ENCODE measurements around the gene MTUS2. TPM values are rescaled to one million over a fixed set of nuclear protein-coding genes. Genes with fewer than 3 reads are reported as not detected.

Gene MTUS2
- total RNA-seq, 1 donor = 0.36 TPM

GRCh38 chr13:29438769-29439168, 618.6 kb downstream of the MTUS2 start:
- Histone ChIP-seq H3K27me3 (ENCODE audit: insufficient read depth, low read length) (peaks cover 2% of the 10 kb centered on the region), H3K4me2 (ENCODE audit: insufficient read depth, low read length) (no peak overlapping the region), H3K4me3 (ENCODE audit: insufficient read depth, low read length) (no peak overlapping the region), H2AFZ (ENCODE audit: low read length) (no peak overlapping the region), H3K27ac (ENCODE audit: low read depth, low read length) (no peak overlapping the region), H3K4me1 (ENCODE audit: insufficient read depth, low read length) (peaks cover 33% of the 10 kb centered on the region), H3K79me2 (ENCODE audit: insufficient read depth, low read length) (no peaks in the 10 kb centered on the region), H3K36me3 (ENCODE audit: insufficient read depth, low read length) (no peaks in the 10 kb centered on the region), H3K9me3 (ENCODE audit: low read depth, low read length) (no peaks in the 10 kb centered on the region), H4K20me1 (ENCODE audit: insufficient read depth, low read length) (peaks cover 6% of the 10 kb centered on the region)
- no peak for TF ChIP-seq CTCF (IDR thresholded peaks at IDR 0.05; ENCODE audit: extremely low read depth, low read depth, low read length)
- no peak for DNase-seq (ENCODE audit: insufficient read length, low spot score, missing footprints)

- Histone ChIP-seq H4K20me1 (ENCODE audit: insufficient read depth, low read length) (peaks cover 6% of the 10 kb centered on the region), H3K9me3 (ENCODE audit: low read depth, low read length) (no peaks in the 10 kb centered on the region), H3K79me2 (ENCODE audit: insufficient read depth, low read length) (no peaks in the 10 kb centered on the region), H2AFZ (ENCODE audit: low read length) (no peak overlapping the region), H3K27me3 (ENCODE audit: insufficient read depth, low read length) (peaks cover 5% of the 10 kb centered on the region), H3K36me3 (ENCODE audit: insufficient read depth, low read length) (no peaks in the 10 kb centered on the region), H3K4me1 (ENCODE audit: insufficient read depth, low read length) (peaks cover 25% of the 10 kb centered on the region), H3K4me2 (ENCODE audit: insufficient read depth, low read length) (no peak overlapping the region), H3K4me3 (ENCODE audit: insufficient read depth, low read length) (no peak overlapping the region), H3K27ac (ENCODE audit: low read depth, low read length) (no peak overlapping the region)
- DNase-seq (ENCODE audit: insufficient read length, low spot score, missing footprints) = no peak
- no peak for TF ChIP-seq CTCF (IDR thresholded peaks at IDR 0.05; ENCODE audit: extremely low read depth, low read depth, low read length)
Observed at GRCh38 chr13:29439601-29440388, 619.7 kb downstream of the MTUS2 start.

- no peaks in the 10 kb centered on the region for H3K36me3 ChIP-seq (ENCODE audit: insufficient read depth, low read length)
- H3K27ac ChIP-seq (ENCODE audit: low read depth, low read length) = no peak overlapping the region
- peaks cover 15% of the 10 kb centered on the region for H3K27me3 ChIP-seq (ENCODE audit: insufficient read depth, low read length)
- DNase-seq (ENCODE audit: insufficient read length, low spot score, missing footprints) = no peak
- TF ChIP-seq CTCF (IDR thresholded peaks at IDR 0.05; ENCODE audit: extremely low read depth, low read depth, low read length) = no peak
- H3K4me3 ChIP-seq (ENCODE audit: insufficient read depth, low read length) = no peak overlapping the region
- no peak overlapping the region for H2AFZ ChIP-seq (ENCODE audit: low read length)
- H3K4me1 ChIP-seq (ENCODE audit: insufficient read depth, low read length) = peaks cover 10% of the 10 kb centered on the region
- no peaks in the 10 kb centered on the region for H3K9me3 ChIP-seq (ENCODE audit: low read depth, low read length)
- no peaks in the 10 kb centered on the region for H3K79me2 ChIP-seq (ENCODE audit: insufficient read depth, low read length)
- H4K20me1 ChIP-seq (ENCODE audit: insufficient read depth, low read length) = no peaks in the 10 kb centered on the region
- no peak overlapping the region for H3K4me2 ChIP-seq (ENCODE audit: insufficient read depth, low read length)
Observed at GRCh38 chr13:29441306-29441705, 621.2 kb downstream of the MTUS2 start.

GRCh38 chr13:29446016-29446415, 625.9 kb downstream of the MTUS2 start:
- Histone ChIP-seq H3K79me2 (ENCODE audit: insufficient read depth, low read length) (no peaks in the 10 kb centered on the region), H3K27me3 (ENCODE audit: insufficient read depth, low read length) (peaks cover 37% of the 10 kb centered on the region), H3K4me3 (ENCODE audit: insufficient read depth, low read length) (no peak overlapping the region), H2AFZ (ENCODE audit: low read length) (no peak overlapping the region), H3K4me1 (ENCODE audit: insufficient read depth, low read length) (no peaks in the 10 kb centered on the region), H3K9me3 (ENCODE audit: low read depth, low read length) (no peaks in the 10 kb centered on the region), H3K36me3 (ENCODE audit: insufficient read depth, low read length) (no peaks in the 10 kb centered on the region), H3K27ac (ENCODE audit: low read depth, low read length) (no peak overlapping the region), H3K4me2 (ENCODE audit: insufficient read depth, low read length) (no peak overlapping the region), H4K20me1 (ENCODE audit: insufficient read depth, low read length) (no peaks in the 10 kb centered on the region)
- DNase-seq (ENCODE audit: insufficient read length, low spot score, missing footprints) = no peak
- no peak for TF ChIP-seq CTCF (IDR thresholded peaks at IDR 0.05; ENCODE audit: extremely low read depth, low read depth, low read length)

All from osteoblast (primary cell).